Astrocyte of the cerebellum (primary cell): ENCODE data around the gene ALOX5.

Experiments used
- DNase-seq: peaks from one replicate; pipeline ENCODE4 v3.0.0-alpha.2; 2011; ENCODE audit warnings: low read depth
- H3K4me3 ChIP-seq: 2 replicates; pipeline ENCODE4 v1.5.1; 2011; ENCODE audit warnings: mild to moderate bottlenecking, low read depth, low read length, moderate library complexity
- in situ Hi-C: cut with HindIII; loops from 2 replicates; pipeline ENCODE4 v1.10.0; 2017; ENCODE audit warnings: low sequenced_read_pairs
- TF ChIP-seq, protein P1 (sequence below): IDR thresholded peaks from 2 replicates; pipeline ENCODE4 v1.5.1; 2012; ENCODE audit warnings: low read length, low read depth, moderate library complexity, mild to moderate bottlenecking; ENCODE audit errors: missing control alignments

Gene ALOX5

DNA sequence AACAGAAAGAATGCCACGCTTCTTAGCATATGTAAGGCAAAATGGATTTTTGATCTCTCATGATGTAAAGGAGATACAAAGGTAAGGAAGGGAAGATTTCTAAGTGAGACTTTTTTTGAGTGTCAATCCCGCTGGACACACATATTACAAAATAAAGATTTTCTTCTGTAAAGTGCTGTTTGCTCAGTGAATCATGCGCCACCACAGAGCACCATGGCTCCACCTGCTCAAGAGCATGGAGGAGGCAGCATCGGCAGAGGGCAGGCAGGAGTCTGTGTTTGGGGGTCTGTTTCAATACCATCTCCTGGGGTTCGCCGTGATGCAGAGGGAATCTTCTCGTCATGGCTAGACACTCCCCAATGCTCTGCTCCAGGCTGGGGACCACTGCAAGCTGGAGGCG lies 83.5 kb downstream of the ALOX5 start:
- no peak for DNase-seq
- in situ Hi-C loops, result no loop called here
- H3K4me3 ChIP-seq, result no peak overlapping the region

GRCh38 chr10:45460235-45460878 lies 86.3 kb downstream of the ALOX5 start:
- in situ Hi-C loops, result no loop called here
- no peak for DNase-seq
- TF ChIP-seq, protein P1, sequence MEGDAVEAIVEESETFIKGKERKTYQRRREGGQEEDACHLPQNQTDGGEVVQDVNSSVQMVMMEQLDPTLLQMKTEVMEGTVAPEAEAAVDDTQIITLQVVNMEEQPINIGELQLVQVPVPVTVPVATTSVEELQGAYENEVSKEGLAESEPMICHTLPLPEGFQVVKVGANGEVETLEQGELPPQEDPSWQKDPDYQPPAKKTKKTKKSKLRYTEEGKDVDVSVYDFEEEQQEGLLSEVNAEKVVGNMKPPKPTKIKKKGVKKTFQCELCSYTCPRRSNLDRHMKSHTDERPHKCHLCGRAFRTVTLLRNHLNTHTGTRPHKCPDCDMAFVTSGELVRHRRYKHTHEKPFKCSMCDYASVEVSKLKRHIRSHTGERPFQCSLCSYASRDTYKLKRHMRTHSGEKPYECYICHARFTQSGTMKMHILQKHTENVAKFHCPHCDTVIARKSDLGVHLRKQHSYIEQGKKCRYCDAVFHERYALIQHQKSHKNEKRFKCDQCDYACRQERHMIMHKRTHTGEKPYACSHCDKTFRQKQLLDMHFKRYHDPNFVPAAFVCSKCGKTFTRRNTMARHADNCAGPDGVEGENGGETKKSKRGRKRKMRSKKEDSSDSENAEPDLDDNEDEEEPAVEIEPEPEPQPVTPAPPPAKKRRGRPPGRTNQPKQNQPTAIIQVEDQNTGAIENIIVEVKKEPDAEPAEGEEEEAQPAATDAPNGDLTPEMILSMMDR, result no peak
- H3K4me3 ChIP-seq, result no peak overlapping the region

More for the DNA sequence above, 83.5 kb downstream of the ALOX5 start:
- TF ChIP-seq, protein P1, result no peak

- no peak for DNase-seq
- in situ Hi-C loops, result no loop called here
- TF ChIP-seq, protein P1, result no peak
- no peak overlapping the region for H3K4me3 ChIP-seq
These were observed 87.0 kb downstream of the ALOX5 start for GRCh38 chr10:45461034-45461433.

DNA sequence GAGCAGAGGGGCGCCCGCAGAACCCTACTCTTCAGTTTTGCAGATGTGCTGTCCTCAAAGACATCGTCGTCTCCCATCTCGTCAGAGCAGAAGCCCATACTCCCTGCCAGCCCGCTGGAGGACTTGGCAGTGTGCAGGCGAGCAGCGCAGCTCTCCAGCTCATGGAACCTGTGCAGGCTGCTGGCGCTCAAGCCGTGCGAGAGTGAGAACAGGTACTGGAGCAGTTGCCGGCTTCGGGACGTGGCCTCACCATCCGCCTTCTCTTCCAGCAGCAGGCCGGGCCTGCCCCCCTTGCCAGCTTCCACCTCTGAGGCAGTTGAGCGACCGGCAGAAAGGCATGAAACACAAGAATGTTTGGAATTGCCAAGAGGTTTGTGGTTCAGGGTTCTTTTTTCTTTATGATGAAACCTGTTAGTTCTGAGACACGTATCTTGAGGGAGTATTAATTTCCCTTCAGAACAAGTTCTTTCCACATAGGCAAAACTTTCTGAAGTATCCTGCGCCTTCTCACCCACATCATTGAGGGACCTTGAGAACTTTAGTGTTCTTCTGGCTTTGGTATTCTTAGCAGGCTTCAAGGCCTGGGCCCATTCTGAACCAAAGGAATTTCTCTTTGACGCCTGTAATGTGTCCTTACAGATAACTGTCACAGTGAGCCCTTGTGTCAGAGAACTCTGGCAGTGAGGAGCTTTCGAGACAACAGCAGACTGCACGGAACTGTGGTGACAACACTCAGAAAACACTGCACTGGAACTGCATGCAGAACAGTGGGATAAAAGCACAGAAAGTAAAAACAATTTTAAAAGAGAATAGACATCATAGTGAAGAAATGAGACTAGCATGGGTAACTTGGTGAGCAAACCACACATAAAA lies 89.5 kb downstream of the ALOX5 start:
- in situ Hi-C loops, result no loop called here
- no peak for DNase-seq
- TF ChIP-seq, protein P1, result no peak
- H3K4me3 ChIP-seq, result no peak overlapping the region

GRCh38 chr10:45464958-45465567 lies 91.0 kb downstream of the ALOX5 start:
- DNase-seq, result peak; percentile 40
- TF ChIP-seq, protein P1, result peak; percentile 98
- H3K4me3 ChIP-seq, result no peak overlapping the region
- in situ Hi-C loops, result no loop called here

DNA sequence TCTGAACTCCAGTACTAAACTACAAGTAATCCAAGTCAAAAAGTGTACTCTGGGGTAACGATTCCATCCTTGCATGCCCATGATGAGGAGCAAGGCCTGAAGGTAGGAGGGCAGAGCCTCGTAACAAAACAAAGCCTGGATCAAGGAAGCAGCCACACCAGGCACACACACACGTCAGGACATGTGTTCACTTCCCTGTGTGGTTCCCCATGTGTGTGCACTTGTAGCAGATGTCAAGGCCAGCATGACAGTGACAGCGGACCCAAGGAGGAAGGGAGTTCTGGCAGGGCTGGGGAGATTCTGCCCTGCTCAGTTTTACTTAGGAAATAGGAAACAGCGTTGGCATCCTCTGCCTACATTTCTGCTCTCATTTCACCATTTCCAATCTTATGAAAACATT lies 92.8 kb downstream of the ALOX5 start:
- DNase-seq, result no peak
- TF ChIP-seq, protein P1, result no peak
- in situ Hi-C loops, result no loop called here
- no peak overlapping the region for H3K4me3 ChIP-seq
